ENCODE results near the gene CHST4. TPM values are rescaled to one million over a fixed set of nuclear protein-coding genes. Genes with fewer than 3 reads are reported as not detected.

The CHST4 gene
- total and polyA plus RNA-seq, 2 of the 4 experiments (the other 2 are of a cell fraction) = not detected

DNA sequence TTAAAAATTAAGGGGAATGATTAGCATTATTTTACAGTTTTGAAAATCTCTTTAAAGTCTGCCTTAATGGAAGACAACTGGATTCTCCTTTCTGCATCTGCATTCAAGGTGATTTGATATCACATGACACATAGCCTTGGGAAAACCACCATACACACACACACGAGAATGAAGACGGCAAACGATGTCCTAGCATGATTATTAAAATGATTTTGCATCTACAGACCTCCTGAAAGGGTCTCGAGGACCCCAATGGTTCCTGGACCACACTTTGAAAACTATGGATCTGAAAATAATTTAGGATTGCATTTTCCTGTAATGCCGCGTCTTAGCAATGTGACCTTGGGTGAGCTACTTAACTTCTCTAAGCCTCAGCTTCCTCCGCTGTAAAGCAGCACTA, 11.8 kb upstream of the CHST4 start:
- TF ChIP-seq SMC3 (IDR thresholded peaks at IDR 0.05; ENCODE audit: low read depth, low read length) = no peak
- TF ChIP-seq MAZ (IDR thresholded peaks at IDR 0.05; ENCODE audit: borderline replicate concordance, low read depth, low read length) = no peak
- TF ChIP-seq RCOR1 (IDR thresholded peaks at IDR 0.05; ENCODE audit: insufficient replicate concordance, low read length) = no peak
- TF ChIP-seq, protein P1, sequence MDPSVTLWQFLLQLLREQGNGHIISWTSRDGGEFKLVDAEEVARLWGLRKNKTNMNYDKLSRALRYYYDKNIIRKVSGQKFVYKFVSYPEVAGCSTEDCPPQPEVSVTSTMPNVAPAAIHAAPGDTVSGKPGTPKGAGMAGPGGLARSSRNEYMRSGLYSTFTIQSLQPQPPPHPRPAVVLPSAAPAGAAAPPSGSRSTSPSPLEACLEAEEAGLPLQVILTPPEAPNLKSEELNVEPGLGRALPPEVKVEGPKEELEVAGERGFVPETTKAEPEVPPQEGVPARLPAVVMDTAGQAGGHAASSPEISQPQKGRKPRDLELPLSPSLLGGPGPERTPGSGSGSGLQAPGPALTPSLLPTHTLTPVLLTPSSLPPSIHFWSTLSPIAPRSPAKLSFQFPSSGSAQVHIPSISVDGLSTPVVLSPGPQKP (IDR thresholded peaks at IDR 0.05; ENCODE audit: borderline replicate concordance, low read depth, low read length) = no peak
- TF ChIP-seq, protein P2, sequence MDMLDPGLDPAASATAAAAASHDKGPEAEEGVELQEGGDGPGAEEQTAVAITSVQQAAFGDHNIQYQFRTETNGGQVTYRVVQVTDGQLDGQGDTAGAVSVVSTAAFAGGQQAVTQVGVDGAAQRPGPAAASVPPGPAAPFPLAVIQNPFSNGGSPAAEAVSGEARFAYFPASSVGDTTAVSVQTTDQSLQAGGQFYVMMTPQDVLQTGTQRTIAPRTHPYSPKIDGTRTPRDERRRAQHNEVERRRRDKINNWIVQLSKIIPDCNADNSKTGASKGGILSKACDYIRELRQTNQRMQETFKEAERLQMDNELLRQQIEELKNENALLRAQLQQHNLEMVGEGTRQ (IDR thresholded peaks at IDR 0.05; ENCODE audit: low read depth, low read length) = no peak
- TF ChIP-seq, protein P3, sequence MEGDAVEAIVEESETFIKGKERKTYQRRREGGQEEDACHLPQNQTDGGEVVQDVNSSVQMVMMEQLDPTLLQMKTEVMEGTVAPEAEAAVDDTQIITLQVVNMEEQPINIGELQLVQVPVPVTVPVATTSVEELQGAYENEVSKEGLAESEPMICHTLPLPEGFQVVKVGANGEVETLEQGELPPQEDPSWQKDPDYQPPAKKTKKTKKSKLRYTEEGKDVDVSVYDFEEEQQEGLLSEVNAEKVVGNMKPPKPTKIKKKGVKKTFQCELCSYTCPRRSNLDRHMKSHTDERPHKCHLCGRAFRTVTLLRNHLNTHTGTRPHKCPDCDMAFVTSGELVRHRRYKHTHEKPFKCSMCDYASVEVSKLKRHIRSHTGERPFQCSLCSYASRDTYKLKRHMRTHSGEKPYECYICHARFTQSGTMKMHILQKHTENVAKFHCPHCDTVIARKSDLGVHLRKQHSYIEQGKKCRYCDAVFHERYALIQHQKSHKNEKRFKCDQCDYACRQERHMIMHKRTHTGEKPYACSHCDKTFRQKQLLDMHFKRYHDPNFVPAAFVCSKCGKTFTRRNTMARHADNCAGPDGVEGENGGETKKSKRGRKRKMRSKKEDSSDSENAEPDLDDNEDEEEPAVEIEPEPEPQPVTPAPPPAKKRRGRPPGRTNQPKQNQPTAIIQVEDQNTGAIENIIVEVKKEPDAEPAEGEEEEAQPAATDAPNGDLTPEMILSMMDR (conservative IDR thresholded peaks at IDR 0.05; ENCODE audit: low read depth, low read length) = no peak
- no peak for TF ChIP-seq BHLHE40 (IDR thresholded peaks at IDR 0.05; ENCODE audit: low read depth, low read length)
- no peak for TF ChIP-seq RFX5 (IDR thresholded peaks at IDR 0.05; ENCODE audit: low read depth, low read length)
- TF ChIP-seq FOS (IDR thresholded peaks at IDR 0.05; ENCODE audit: low read depth, low read length) = no peak
- no peak for TF ChIP-seq CEBPB (IDR thresholded peaks at IDR 0.05; ENCODE audit: low read depth, low read length)
- no peak for TF ChIP-seq MXI1 (IDR thresholded peaks at IDR 0.05; ENCODE audit: borderline replicate concordance, low read depth, low read length)
- TF ChIP-seq NFE2L2 (IDR thresholded peaks at IDR 0.05; ENCODE audit: low read depth, low read length) = no peak
- TF ChIP-seq CHD1 (IDR thresholded peaks at IDR 0.05; ENCODE audit: low read depth, low read length) = no peak
- TF ChIP-seq POLR2A (IDR thresholded peaks at IDR 0.05; ENCODE audit: low read depth, low read length) = no peak
- no peak for TF ChIP-seq RAD21 (IDR thresholded peaks at IDR 0.05; ENCODE audit: low read length)
- Histone ChIP-seq H3K79me1 (ENCODE audit: low read depth in 1 of 2, low read length in 2 of 2) (no peaks in the 10 kb centered on the region), H3K14ac (replicated peaks; ENCODE audit: low read depth, low read length) (no peak overlapping the region), H3K9ac (ENCODE audit: low read depth, low read length) (no peak overlapping the region), H3K23ac (ENCODE audit: low read depth, low read length) (no peak overlapping the region), H3K4ac (ENCODE audit: low read depth, low read length) (no peak overlapping the region), H3K36me3 (ENCODE audit: control insufficient read depth, insufficient read depth, low read length) (no peaks in the 10 kb centered on the region), H2BK120ac (ENCODE audit: low read depth, low read length) (no peak overlapping the region), H2BK15ac (ENCODE audit: low read depth, low read length) (no peak overlapping the region), H3K27me3 (ENCODE audit: control insufficient read depth, insufficient read depth, low read length) (no peaks in the 10 kb centered on the region), H2AK9ac (replicated peaks; ENCODE audit: low read depth, low read length, poor library complexity) (no peak overlapping the region), H3K4me2 (ENCODE audit: low read depth, low read length) (no peak overlapping the region), H4K5ac (ENCODE audit: low read depth, low read length) (no peak overlapping the region), H2BK5ac (ENCODE audit: low read depth, low read length, poor library complexity, severe bottlenecking) (no peak overlapping the region), H4K8ac (ENCODE audit: low read depth in 2 of 2, low read length in 2 of 2) (no peak overlapping the region), H3K27ac (ENCODE audit: insufficient read depth, low read length) (no peak overlapping the region), H3K56ac (ENCODE audit: extremely low read depth, insufficient read depth, low read length) (no peak overlapping the region), H3K18ac (ENCODE audit: low read depth, low read length) (no peak overlapping the region), H3K9me3 (ENCODE audit: control insufficient read depth, insufficient read depth, low read length) (no peaks in the 10 kb centered on the region), H2AFZ (replicated peaks; ENCODE audit: low read length, poor library complexity) (no peak overlapping the region), H3K4me3 (ENCODE audit: insufficient read depth, low read depth, low read length) (no peak overlapping the region), H3K4me1 (ENCODE audit: control insufficient read depth, insufficient read depth, low read length) (no peaks in the 10 kb centered on the region), H2BK20ac (ENCODE audit: low read depth, low read length) (no peak overlapping the region), H2AK5ac (ENCODE audit: low read depth, low read length) (no peak overlapping the region), H4K20me1 (ENCODE audit: insufficient read depth, low read length) (no peaks in the 10 kb centered on the region), H3K9me1 (ENCODE audit: insufficient read depth, low read length) (no peaks in the 10 kb centered on the region), H4K91ac (ENCODE audit: insufficient read depth, low read depth, low read length) (no peak overlapping the region)
- dilution Hi-C loops (cut with HindIII; ENCODE audit: low sequenced_read_pairs, unreplicated experiment) = no loop called here
- in situ Hi-C loops (cut with MboI; ENCODE audit: low sequenced_read_pairs) = no loop called here
- DNase-seq (no peak), ATAC-seq (ENCODE audit: low read depth) (no peak)
- no CpG with 5 or more reads among the region's 7 CpGs for WGBS, 2 experiments (ENCODE audit: extremely low coverage in 2 of 2, insufficient read length in 1 of 2)
- intact Hi-C loops (cut with micrococcal nuclease) = no loop called here
- CTCF ChIA-PET = no interaction called here
- BruUV-seq (replicated peaks) = no TSS peak
- POLR2A ChIA-PET (ENCODE audit: unreplicated experiment) = no interaction called here

Measured in IMR-90 (cell line).